Iris pigment epithelial cell (primary cell): Measurements from ENCODE around the gene NMD3.
"Not testable (repeated sequence)": the region's sequence is repeated elsewhere in the genome, so short reads cannot be mapped to it uniquely, and the experiment has no call there.

Experiments used
- DNase-seq: peaks from one replicate; pipeline ENCODE4 v3.0.0-alpha.2; 2011; ENCODE audit warnings: low read depth

The NMD3 gene

GRCh38 chr3:161282387-161282786 is 61.3 kb downstream of the NMD3 start:
- not testable (repeated sequence) for DNase-seq

- DNase-seq = peak; percentile 8
Observed at GRCh38 chr3:161284989-161285388, 63.9 kb downstream of the NMD3 start.

GRCh38 chr3:161289174-161289573 is 68.1 kb downstream of the NMD3 start:
- DNase-seq = no peak

GRCh38 chr3:161291191-161291901 is 70.2 kb downstream of the NMD3 start:
- no peak for DNase-seq

- DNase-seq = no peak
Observed at GRCh38 chr3:161293381-161293780, 72.3 kb downstream of the NMD3 start.

GRCh38 chr3:161295325-161295724 is 74.2 kb downstream of the NMD3 start:
- DNase-seq = peak; percentile 27

GRCh38 chr3:161296814-161297213 is 75.7 kb downstream of the NMD3 start:
- DNase-seq = no peak
